Thoracic aorta (tissue), 2 donors: ENCODE measurements around the gene MAP4K3. TPM values are rescaled to one million over a fixed set of nuclear protein-coding genes. Genes with fewer than 3 reads are reported as not detected.

Source experiments
- ATAC-seq: fragments of 150-250 bp; one replicate; pipeline ENCODE4 v1.8.0; 2017; ENCODE audit warnings: low read depth; ENCODE audit not compliant: insufficient number of reproducible peaks, low FRiP score
- DNase-seq: peaks from one replicate; pipeline ENCODE4 v3.0.0-alpha.2; 2020; ENCODE audit warnings: low spot score
- H3K27ac ChIP-seq, 2 donors: fragments of 200-600 bp; sonication (generic); 1 replicate in 1 of 2; 2 replicates in 1 of 2; pipeline ENCODE4 v1.5.1; 2016; ENCODE audit warnings: mild to moderate bottlenecking in 2 of 2, moderate library complexity in 2 of 2
- H3K27me3 ChIP-seq: fragments of 200-600 bp; sonication (generic); replicated peaks from 2 replicates; pipeline ENCODE4 v1.6.0; 2016; ENCODE audit warnings: mild to moderate bottlenecking; ENCODE audit not compliant: insufficient read depth
- H3K36me3 ChIP-seq: fragments of 200-600 bp; sonication (generic); one replicate; pipeline ENCODE4 v1.5.1; 2016
- H3K4me1 ChIP-seq, 2 donors: fragments of 200-600 bp; sonication (generic); 1 replicate in 1 of 2; 2 replicates in 1 of 2; pipeline versions ENCODE4 v1.5.1 to v1.6.0; 2016; ENCODE audit warnings: low read depth in 2 of 2, mild to moderate bottlenecking in 1 of 2; ENCODE audit not compliant: control insufficient read depth in 1 of 2
- H3K4me3 ChIP-seq: fragments of 200-600 bp; sonication (generic); 2 replicates; pipeline ENCODE4 v1.5.1; 2016; ENCODE audit warnings: mild to moderate bottlenecking
- H3K9me3 ChIP-seq: fragments of 200-600 bp; sonication (generic); 2 replicates; pipeline ENCODE4 v1.5.1; 2016
- CTCF ChIP-seq: fragments of 200-600 bp; sonication (generic); IDR thresholded peaks from one replicate; pipeline ENCODE4 v1.5.1; 2019; ENCODE audit warnings: antibody characterized with exemption
- total RNA-seq, 2 donors: library from RNA; depleted of rRNA; stranded (reverse); fragments of >200 nt; gene quantifications; one replicate each; pipeline versions ENCODE4 v1.1.0 to v1.2.3, GENCODE V29; 2016

The MAP4K3 gene
- total RNA-seq, 2 donors from 2014 or later, result 53.7 to 58.8 TPM

- Histone ChIP-seq H3K27me3 (no peaks in the 10 kb centered on the region), H3K36me3 (no peaks in the 10 kb centered on the region), H3K27ac (no peak overlapping the region), H3K4me3 (no peak overlapping the region), H3K9me3 (no peaks in the 10 kb centered on the region), H3K4me1 (no peaks in the 10 kb centered on the region)
- no peak for DNase-seq
- no peak for ATAC-seq
- no peak for TF ChIP-seq CTCF
Measured at GRCh38 chr2:39320162-39320561, 116.9 kb downstream of the MAP4K3 start.

DNA sequence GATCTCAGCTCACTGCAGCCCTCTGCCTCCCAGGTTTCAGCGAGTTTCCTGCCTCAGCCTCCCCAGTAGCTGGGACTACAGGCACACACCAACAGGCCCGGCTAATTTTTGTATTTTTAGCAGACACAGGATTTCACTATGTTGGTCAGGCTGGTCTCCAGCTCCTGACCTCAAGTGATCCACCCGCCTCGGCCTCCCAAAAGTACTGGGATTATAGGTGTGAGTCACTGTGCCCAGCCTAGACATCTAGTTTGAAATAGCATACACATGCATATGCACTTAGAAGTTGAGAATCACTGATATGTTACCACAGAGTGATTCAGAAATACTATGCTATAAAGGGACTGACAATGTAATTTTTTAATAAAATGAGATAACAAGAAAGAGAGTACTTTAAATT is 123.5 kb downstream of the MAP4K3 start:
- ATAC-seq (no peak), DNase-seq (no peak)
- H3K9me3 ChIP-seq, result no peaks in the 10 kb centered on the region
- no peak overlapping the region for H3K4me3 ChIP-seq
- H3K27ac ChIP-seq, result no peak overlapping the region
- H3K36me3 ChIP-seq, result peaks cover 7% of the 10 kb centered on the region
- TF ChIP-seq CTCF, result no peak
- no peaks in the 10 kb centered on the region for H3K27me3 ChIP-seq
- H3K4me1 ChIP-seq, result no peaks in the 10 kb centered on the region

DNA sequence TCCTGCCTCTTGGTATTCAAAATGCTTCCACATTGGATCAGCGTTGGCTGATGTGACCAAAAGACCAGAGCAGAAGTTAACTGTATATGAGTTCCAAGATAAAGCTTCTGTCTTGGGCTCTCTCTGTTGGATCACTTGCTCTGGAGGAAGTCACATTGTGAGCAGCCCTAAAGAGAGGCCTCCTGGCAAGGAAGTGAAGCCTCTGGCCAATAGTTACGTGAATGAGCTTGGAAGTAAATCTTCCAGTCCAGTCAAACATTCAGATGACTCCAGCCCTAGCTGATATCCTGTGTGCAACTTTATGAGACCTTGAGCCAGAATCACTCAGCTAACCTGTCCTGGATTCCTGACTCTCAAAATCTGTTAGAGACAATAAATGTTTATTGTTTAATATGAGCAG is 125.6 kb downstream of the MAP4K3 start:
- ATAC-seq, result no peak
- H3K4me1 ChIP-seq, result no peaks in the 10 kb centered on the region
- H3K27ac ChIP-seq, result no peak overlapping the region
- H3K4me3 ChIP-seq, result no peak overlapping the region
- no peak for TF ChIP-seq CTCF
- no peaks in the 10 kb centered on the region for H3K27me3 ChIP-seq
- peaks cover 7% of the 10 kb centered on the region for H3K36me3 ChIP-seq
- no peaks in the 10 kb centered on the region for H3K9me3 ChIP-seq
- DNase-seq, result no peak

GRCh38 chr2:39308778-39309177 is 128.3 kb downstream of the MAP4K3 start:
- Histone ChIP-seq H3K36me3 (no peaks in the 10 kb centered on the region), H3K27ac (no peak overlapping the region), H3K4me3 (no peak overlapping the region), H3K9me3 (no peaks in the 10 kb centered on the region), H3K4me1 (no peaks in the 10 kb centered on the region), H3K27me3 (no peaks in the 10 kb centered on the region)
- no peak for TF ChIP-seq CTCF
- ATAC-seq (no peak), DNase-seq (no peak)

DNA sequence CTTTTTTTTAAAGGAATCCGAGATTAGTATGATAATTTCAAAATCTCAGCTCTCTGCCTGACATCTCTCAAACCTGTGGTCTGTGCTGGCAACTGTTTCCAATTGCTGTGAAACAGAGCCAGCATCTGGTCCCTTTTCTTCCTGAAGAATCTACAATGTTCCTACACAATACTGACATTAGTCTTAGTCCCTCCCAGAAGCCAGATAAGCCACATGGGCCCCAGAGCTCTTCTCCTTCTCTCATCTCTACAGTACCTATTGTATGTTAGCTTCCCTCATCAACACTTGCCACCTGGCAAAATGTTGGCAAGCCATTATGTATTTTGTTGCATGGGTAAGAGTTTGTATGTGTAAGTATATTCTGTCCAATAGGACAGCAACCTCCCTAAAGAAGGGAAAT is 130.5 kb downstream of the MAP4K3 start:
- Histone ChIP-seq H3K27me3 (no peaks in the 10 kb centered on the region), H3K4me3 (no peak overlapping the region), H3K9me3 (no peaks in the 10 kb centered on the region), H3K36me3 (no peaks in the 10 kb centered on the region), H3K27ac (no peak overlapping the region), H3K4me1 (no peaks in the 10 kb centered on the region)
- ATAC-seq, result no peak
- TF ChIP-seq CTCF, result no peak
- DNase-seq, result no peak
